Brain microvascular endothelial cell (primary cell): Measurements from ENCODE around the gene NOTO.
A peak's percentile ranks its signal among the peaks of the same experiment; 100 is the strongest.

Source experiments
- DNase-seq: peaks from one replicate; pipeline ENCODE4 v3.0.0-alpha.2; 2020
- H3K27ac ChIP-seq: fragments of 250-450 bp; sonication (Bioruptor Pico); 2 replicates; pipeline ENCODE4 v1.5.1; 2020; ENCODE audit warnings: mild to moderate bottlenecking, moderate library complexity
- H3K27me3 ChIP-seq: fragments of 250-450 bp; sonication (Bioruptor Pico); replicated peaks from 2 replicates; pipeline ENCODE4 v1.5.1; 2020; ENCODE audit warnings: mild to moderate bottlenecking
- H3K36me3 ChIP-seq: fragments of 250-450 bp; sonication (Bioruptor Pico); replicated peaks from 2 replicates; pipeline ENCODE4 v1.5.1; 2020; ENCODE audit warnings: mild to moderate bottlenecking
- H3K4me3 ChIP-seq: 2 replicates; pipeline ENCODE4 v1.5.1; 2011; ENCODE audit warnings: low read depth, mild to moderate bottlenecking, control low read depth, low read length, moderate library complexity
- in situ Hi-C: cut with HindIII; loops from 2 replicates; pipeline ENCODE4 v1.10.0; 2017; ENCODE audit warnings: low sequenced_read_pairs, low pct_ligation_motif_present
- TF ChIP-seq, protein P1 (sequence below): IDR thresholded peaks from 2 replicates; pipeline ENCODE4 v1.5.1; 2011; ENCODE audit warnings: low read depth, mild to moderate bottlenecking, moderate library complexity, low read length, control low read depth, inconsistent platforms; ENCODE audit errors: missing control alignments

Gene NOTO

DNA sequence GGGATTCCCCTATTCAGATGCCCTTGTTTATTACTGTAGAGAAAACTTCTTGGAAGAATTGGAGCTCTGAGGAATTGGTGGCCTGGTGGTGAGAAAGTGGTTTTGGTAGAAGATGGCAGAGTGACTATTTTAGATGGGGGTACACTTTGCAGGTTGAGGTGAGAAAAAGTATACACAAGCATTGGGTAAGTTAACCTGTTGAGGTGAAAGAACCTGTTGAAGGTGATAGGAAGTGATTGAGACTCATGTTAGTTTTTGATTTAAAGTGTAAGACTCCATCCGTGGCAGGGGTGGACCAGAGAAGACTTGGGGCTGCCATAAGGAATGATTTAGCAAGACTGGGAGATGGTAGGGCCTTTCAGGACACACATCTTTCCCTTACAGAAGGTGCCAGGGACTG is 34.8 kb downstream of the NOTO start:
- H3K4me3 ChIP-seq = no peak overlapping the region
- no peaks in the 10 kb centered on the region for H3K27me3 ChIP-seq
- TF ChIP-seq, protein P1, sequence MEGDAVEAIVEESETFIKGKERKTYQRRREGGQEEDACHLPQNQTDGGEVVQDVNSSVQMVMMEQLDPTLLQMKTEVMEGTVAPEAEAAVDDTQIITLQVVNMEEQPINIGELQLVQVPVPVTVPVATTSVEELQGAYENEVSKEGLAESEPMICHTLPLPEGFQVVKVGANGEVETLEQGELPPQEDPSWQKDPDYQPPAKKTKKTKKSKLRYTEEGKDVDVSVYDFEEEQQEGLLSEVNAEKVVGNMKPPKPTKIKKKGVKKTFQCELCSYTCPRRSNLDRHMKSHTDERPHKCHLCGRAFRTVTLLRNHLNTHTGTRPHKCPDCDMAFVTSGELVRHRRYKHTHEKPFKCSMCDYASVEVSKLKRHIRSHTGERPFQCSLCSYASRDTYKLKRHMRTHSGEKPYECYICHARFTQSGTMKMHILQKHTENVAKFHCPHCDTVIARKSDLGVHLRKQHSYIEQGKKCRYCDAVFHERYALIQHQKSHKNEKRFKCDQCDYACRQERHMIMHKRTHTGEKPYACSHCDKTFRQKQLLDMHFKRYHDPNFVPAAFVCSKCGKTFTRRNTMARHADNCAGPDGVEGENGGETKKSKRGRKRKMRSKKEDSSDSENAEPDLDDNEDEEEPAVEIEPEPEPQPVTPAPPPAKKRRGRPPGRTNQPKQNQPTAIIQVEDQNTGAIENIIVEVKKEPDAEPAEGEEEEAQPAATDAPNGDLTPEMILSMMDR = no peak
- no peak overlapping the region for H3K27ac ChIP-seq
- DNase-seq = no peak
- in situ Hi-C loops = no loop called here
- H3K36me3 ChIP-seq = peaks cover 16% of the 10 kb centered on the region

DNA sequence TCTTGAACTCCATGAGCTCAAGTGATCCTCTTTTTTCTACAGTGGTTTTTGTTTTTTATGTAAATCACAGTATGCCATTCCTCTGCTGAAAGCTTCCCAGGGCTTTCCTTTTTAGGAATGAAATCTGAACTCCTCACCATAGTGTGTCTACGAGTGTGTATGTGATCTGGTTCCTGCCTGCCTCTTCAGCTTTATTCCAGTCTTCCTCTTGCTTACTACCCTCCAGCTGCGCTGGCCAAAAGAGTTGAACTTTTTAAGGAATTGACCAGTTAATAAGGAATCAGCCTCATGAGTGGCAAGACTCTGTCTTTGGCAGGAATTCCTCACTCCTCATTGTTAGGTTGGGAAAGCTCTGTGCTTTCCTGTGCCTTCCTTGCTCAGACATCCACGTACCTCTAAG is 35.8 kb downstream of the NOTO start:
- no peak for DNase-seq
- in situ Hi-C loops = no loop called here
- no peak overlapping the region for H3K27ac ChIP-seq
- H3K4me3 ChIP-seq = no peak overlapping the region
- no peaks in the 10 kb centered on the region for H3K27me3 ChIP-seq
- TF ChIP-seq, protein P1 = no peak
- H3K36me3 ChIP-seq = peaks cover 24% of the 10 kb centered on the region

DNA sequence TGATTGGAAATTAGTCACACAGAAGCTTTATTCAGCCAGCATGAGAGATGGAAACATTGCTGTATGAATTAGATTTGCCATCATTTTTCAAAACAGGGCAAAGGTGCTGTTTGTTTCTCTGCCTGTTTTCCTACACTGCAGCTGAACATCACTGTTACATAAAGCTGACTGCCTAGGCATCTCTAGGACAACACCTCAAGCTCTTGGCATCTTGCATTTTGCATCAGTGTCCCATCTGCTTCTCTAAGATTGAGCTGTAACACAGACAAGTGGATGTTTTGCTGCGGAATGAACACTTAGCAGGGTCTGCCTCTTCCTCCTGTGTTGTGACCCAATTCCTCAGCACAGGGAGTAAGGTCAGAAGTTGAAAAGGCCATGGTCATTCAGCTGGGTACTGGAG is 36.6 kb downstream of the NOTO start:
- no peaks in the 10 kb centered on the region for H3K27me3 ChIP-seq
- no peak overlapping the region for H3K27ac ChIP-seq
- TF ChIP-seq, protein P1 = no peak
- DNase-seq = no peak
- H3K36me3 ChIP-seq = peaks cover 30% of the 10 kb centered on the region
- in situ Hi-C loops = no loop called here
- no peak overlapping the region for H3K4me3 ChIP-seq

DNA sequence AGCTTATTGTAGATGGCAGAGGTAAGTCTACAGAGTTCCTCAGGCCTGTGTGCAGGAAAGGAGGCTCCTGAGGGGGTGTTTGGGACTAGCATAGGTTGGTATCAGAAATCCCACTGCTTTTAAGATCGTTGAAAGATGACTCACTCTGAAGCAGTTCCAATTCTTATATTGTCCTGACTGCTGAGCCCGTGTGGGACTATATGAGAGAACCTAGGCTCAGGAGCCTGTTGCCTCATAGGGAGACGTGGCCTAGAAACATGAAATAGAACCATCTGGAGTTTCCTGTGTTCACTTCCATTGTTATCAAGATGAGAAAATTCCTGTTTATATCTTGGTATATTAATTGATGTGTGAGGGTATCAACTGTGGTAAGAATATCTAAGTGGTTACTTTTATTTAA is 37.4 kb downstream of the NOTO start:
- H3K27me3 ChIP-seq = no peaks in the 10 kb centered on the region
- H3K27ac ChIP-seq = peak overlapping the region; percentile 50
- TF ChIP-seq, protein P1 = no peak
- peaks cover 38% of the 10 kb centered on the region for H3K36me3 ChIP-seq
- in situ Hi-C loops = no loop called here
- H3K4me3 ChIP-seq = no peak overlapping the region
- DNase-seq = peak; percentile 67

DNA sequence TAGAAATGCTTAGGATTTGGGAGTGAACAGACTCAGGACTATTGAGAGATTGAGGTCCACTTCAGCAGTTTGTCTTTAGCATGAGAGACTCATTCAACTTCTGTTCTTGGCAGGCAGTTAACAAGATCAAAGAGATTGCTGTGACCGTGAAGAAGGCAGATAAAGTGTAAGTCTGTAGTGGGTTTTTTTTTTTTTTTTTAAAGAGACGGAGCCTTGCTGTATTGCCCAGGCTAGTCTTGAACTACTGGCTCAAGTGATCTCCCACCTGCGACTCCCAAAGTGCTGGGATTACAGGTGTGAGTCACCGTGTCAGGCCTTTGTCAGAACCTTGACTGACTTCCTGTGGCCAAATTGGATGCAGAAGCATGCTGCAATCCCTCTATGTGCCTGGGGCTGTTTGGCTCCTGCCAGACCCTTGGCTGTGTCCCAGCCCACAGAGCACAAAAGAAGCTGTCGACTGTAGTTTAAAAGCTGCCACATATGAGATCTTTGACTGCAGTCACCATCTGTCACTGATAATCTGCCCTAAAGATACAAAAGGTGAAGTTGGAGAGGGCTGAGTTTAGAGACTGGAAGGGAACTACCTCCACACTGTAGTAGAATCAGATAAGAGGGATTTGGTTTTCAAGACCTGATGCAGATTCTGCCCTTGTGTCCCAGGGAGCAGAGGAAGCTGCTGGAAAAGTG is 41.7 kb downstream of the NOTO start:
- H3K27ac ChIP-seq = no peak overlapping the region
- peaks cover 74% of the 10 kb centered on the region for H3K36me3 ChIP-seq
- in situ Hi-C loops = no loop called here
- no peaks in the 10 kb centered on the region for H3K27me3 ChIP-seq
- no peak overlapping the region for H3K4me3 ChIP-seq
- TF ChIP-seq, protein P1 = no peak
- no peak for DNase-seq

DNA sequence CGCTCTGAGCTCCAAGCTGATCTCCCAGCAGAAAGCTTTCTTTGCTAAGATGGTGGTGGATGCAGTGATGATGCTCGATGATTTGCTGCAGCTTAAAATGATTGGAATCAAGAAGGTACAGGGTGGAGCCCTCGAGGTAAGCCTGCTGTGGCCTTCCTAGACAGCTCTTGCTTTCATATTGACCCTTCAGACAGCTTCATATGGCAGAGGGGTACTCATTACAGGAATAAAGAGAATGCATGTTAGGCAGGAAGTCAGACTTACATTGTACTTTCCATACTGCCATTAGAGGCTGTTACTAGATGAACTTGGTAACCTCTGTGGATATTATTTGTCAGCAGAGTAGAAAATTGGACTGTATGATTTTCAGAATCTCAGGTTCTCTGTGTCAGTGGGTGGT is 42.2 kb downstream of the NOTO start:
- in situ Hi-C loops = no loop called here
- H3K27me3 ChIP-seq = no peaks in the 10 kb centered on the region
- TF ChIP-seq, protein P1 = no peak
- H3K4me3 ChIP-seq = no peak overlapping the region
- DNase-seq = no peak
- peaks cover 80% of the 10 kb centered on the region for H3K36me3 ChIP-seq
- H3K27ac ChIP-seq = no peak overlapping the region
